GM12891 (cell line): ENCODE data around the gene AFAP1.

ENCODE experiments used
- PAX5 ChIP-seq: IDR thresholded peaks from 2 replicates; pipeline ENCODE4 v1.6.1; 2011; ENCODE audit warnings: low read length, moderate library complexity, mild to moderate bottlenecking; ENCODE audit not compliant: insufficient read depth, severe bottlenecking
- POLR2A ChIP-seq: IDR thresholded peaks from 2 replicates; pipeline ENCODE4 v1.6.1; 2011; ENCODE audit warnings: low read depth, low read length, control low read depth
- POLR2AphosphoS5 ChIP-seq: IDR thresholded peaks from 2 replicates; pipeline ENCODE4 v1.6.1; 2011; ENCODE audit warnings: low read depth, low read length, control low read depth
- TAF1 ChIP-seq: IDR thresholded peaks from 2 replicates; pipeline ENCODE4 v1.6.1; 2011; ENCODE audit warnings: low read depth, low read length, control low read depth

GRCh38 chr4:7857993-7858392, 81.7 kb downstream of the AFAP1 start:
- no peak for TF ChIP-seq POLR2A
- no peak for TF ChIP-seq POLR2AphosphoS5
- TF ChIP-seq PAX5 = no peak
- no peak for TF ChIP-seq TAF1
